Vagina (tissue), 2 donors: ENCODE measurements around the gene ASB4. TPM values are rescaled to one million over a fixed set of nuclear protein-coding genes. Genes with fewer than 3 reads are reported as not detected.
"Not testable (repeated sequence)": the region's sequence is repeated elsewhere in the genome, so short reads cannot be mapped to it uniquely, and the experiment has no call there.

Experiments
- DNase-seq, 2 donors: peaks; one replicate each; pipeline ENCODE4 v3.0.0-alpha.2; 2017; ENCODE audit errors: extremely low spot score in 2 of 2
- H3K27ac ChIP-seq: fragments of 200-600 bp; sonication (generic); one replicate; pipeline ENCODE4 v1.5.1; 2019
- H3K27me3 ChIP-seq: fragments of 200-600 bp; sonication (generic); one replicate; pipeline ENCODE4 v1.5.1; 2019
- H3K36me3 ChIP-seq, 2 donors: fragments of 200-600 bp; sonication (generic); one replicate each; pipeline ENCODE4 v1.5.1; 2017 to 2019
- H3K4me1 ChIP-seq: fragments of 200-600 bp; sonication (generic); one replicate; pipeline ENCODE4 v1.5.1; 2019
- H3K4me3 ChIP-seq, 2 donors: fragments of 200-600 bp; sonication (generic); 1 replicate in 1 of 2; 2 replicates in 1 of 2; pipeline ENCODE4 v1.5.1; 2016 to 2019
- H3K9me3 ChIP-seq: fragments of 200-600 bp; sonication (generic); one replicate; pipeline ENCODE4 v1.5.1; 2019
- CTCF ChIP-seq, 3 experiments: fragments of 450-650 bp in 2 of 3; fragments of 200-600 bp in 1 of 3; sonication (generic) in 1 of 3; IDR thresholded peaks; one replicate each; pipeline ENCODE4 v1.5.1; 2017 to 2019; ENCODE audit warnings: antibody characterized with exemption in 3 of 3, mild to moderate bottlenecking in 2 of 3, moderate library complexity in 2 of 3
- POLR2A ChIP-seq, 2 donors: fragments of 450-650 bp; IDR thresholded peaks; one replicate each; pipeline ENCODE4 v1.6.1; 2017; ENCODE audit warnings: antibody characterized with exemption in 2 of 2, mild to moderate bottlenecking in 2 of 2, moderate library complexity in 2 of 2
- POLR2AphosphoS5 ChIP-seq, 2 donors: sonication (generic); formaldehyde crosslinking; IDR thresholded peaks; one replicate each; pipeline ENCODE4 v1.9.0; 2017; ENCODE audit warnings: antibody characterized with exemption in 2 of 2, mild to moderate bottlenecking in 2 of 2, low read depth in 1 of 2; ENCODE audit not compliant: insufficient read depth in 1 of 2
- intact Hi-C: fragments of 100-400 bp; cut with DNase I; formaldehyde crosslinking; loops from one replicate; pipeline ENCODE4 v1.15.1; 2023
- total RNA-seq: library from RNA; depleted of rRNA; stranded (reverse); fragments of >200 nt; gene quantifications from one replicate; pipeline ENCODE4 v1.2.3, GENCODE V29; 2016

ASB4 gene
- total RNA-seq, 1 donor from 2014 or later = 0.25 TPM

GRCh38 chr7:95501261-95501832 is 15.6 kb downstream of the ASB4 start:
- intact Hi-C loops = no loop called here
- Histone ChIP-seq H3K27ac (no peak overlapping the region), H3K9me3 (no peaks in the 10 kb centered on the region), H3K4me1 (no peaks in the 10 kb centered on the region), H3K36me3 (no peaks in the 10 kb centered on the region), H3K27me3 (no peaks in the 10 kb centered on the region), H3K4me3 (no peak overlapping the region)
- TF ChIP-seq POLR2AphosphoS5 (IDR thresholded peaks at IDR 0.05; ENCODE audit: insufficient read depth in 1 of 2, low read depth in 1 of 2) (no peak), POLR2A (IDR thresholded peaks at IDR 0.05) (no peak), CTCF (IDR thresholded peaks at IDR 0.05) (no peak)
- no peak for DNase-seq

GRCh38 chr7:95502403-95502802 is 16.7 kb downstream of the ASB4 start:
- no peak for DNase-seq
- Histone ChIP-seq H3K27me3 (no peaks in the 10 kb centered on the region), H3K27ac (no peak overlapping the region), H3K9me3 (no peaks in the 10 kb centered on the region), H3K4me3 (no peak overlapping the region), H3K4me1 (no peaks in the 10 kb centered on the region), H3K36me3 (no peaks in the 10 kb centered on the region)
- intact Hi-C loops = no loop called here
- no peak for TF ChIP-seq CTCF (IDR thresholded peaks at IDR 0.05)
- TF ChIP-seq POLR2AphosphoS5 (IDR thresholded peaks at IDR 0.05; ENCODE audit: insufficient read depth in 1 of 2, low read depth in 1 of 2) = no peak
- TF ChIP-seq POLR2A (IDR thresholded peaks at IDR 0.05) = no peak

GRCh38 chr7:95503271-95504131 is 17.8 kb downstream of the ASB4 start:
- Histone ChIP-seq H3K4me3 (no peak overlapping the region), H3K27ac (no peak overlapping the region), H3K9me3 (no peaks in the 10 kb centered on the region), H3K36me3 (no peaks in the 10 kb centered on the region), H3K4me1 (no peaks in the 10 kb centered on the region), H3K27me3 (no peaks in the 10 kb centered on the region)
- intact Hi-C loops = no loop called here
- no peak for TF ChIP-seq POLR2A (IDR thresholded peaks at IDR 0.05)
- TF ChIP-seq POLR2AphosphoS5 (IDR thresholded peaks at IDR 0.05; ENCODE audit: insufficient read depth in 1 of 2, low read depth in 1 of 2) = no peak
- TF ChIP-seq CTCF (IDR thresholded peaks at IDR 0.05) = no peak
- DNase-seq = no peak

- H3K36me3 ChIP-seq, intact Hi-C loops, H3K4me1 ChIP-seq, H3K9me3 ChIP-seq, H3K27me3 ChIP-seq, DNase-seq, H3K27ac ChIP-seq, H3K4me3 ChIP-seq: not testable (repeated sequence)
These were observed 18.4 kb downstream of the ASB4 start for GRCh38 chr7:95504132-95504588.

GRCh38 chr7:95508780-95509179 is 23.0 kb downstream of the ASB4 start:
- no peaks in the 10 kb centered on the region for H3K27me3 ChIP-seq
- H3K4me1 ChIP-seq = peaks cover 6% of the 10 kb centered on the region
- no peaks in the 10 kb centered on the region for H3K36me3 ChIP-seq
- no peak overlapping the region for H3K27ac ChIP-seq
- no peak overlapping the region for H3K4me3 ChIP-seq
- no peak for DNase-seq
- no peaks in the 10 kb centered on the region for H3K9me3 ChIP-seq
- no peak for TF ChIP-seq POLR2AphosphoS5 (IDR thresholded peaks at IDR 0.05; ENCODE audit: insufficient read depth in 1 of 2, low read depth in 1 of 2)
- no peak for TF ChIP-seq POLR2A (IDR thresholded peaks at IDR 0.05)
- no peak for TF ChIP-seq CTCF (IDR thresholded peaks at IDR 0.05)
- intact Hi-C loops = no loop called here
